HEK293T (cell line): ENCODE results near the gene NT5C2.
"Not testable (repeated sequence)": the region's sequence is repeated elsewhere in the genome, so short reads cannot be mapped to it uniquely, and the experiment has no call there.

Source experiments
- CTCF ChIA-PET: fragments of 350-600 bp; formaldehyde crosslinking; extraction: SDS; loops from one replicate; lab custom pipeline; 2021; ENCODE audit warnings: antibody characterized with exemption, inconsistent platforms; lab: Yijun Ruan, JAX
- POLR2A ChIA-PET: fragments of 350-600 bp; formaldehyde crosslinking; extraction: SDS; loops from one replicate; lab custom pipeline; 2020; ENCODE audit warnings: antibody characterized with exemption, inconsistent platforms; lab: Yijun Ruan, JAX
- DNase-seq: peaks from one replicate; pipeline ENCODE4 v3.0.0; 2012; ENCODE audit warnings: mixed read lengths; ENCODE audit errors: extremely low spot score
- ARNT ChIP-seq: fragments of 450-650 bp; IDR thresholded peaks from 2 replicates; pipeline ENCODE4 v1.6.1; 2017; ENCODE audit warnings: mild to moderate bottlenecking
- BHLHE40 ChIP-seq: fragments of 450-650 bp; IDR thresholded peaks from 2 replicates; pipeline ENCODE4 v1.6.1; 2016; ENCODE audit warnings: mild to moderate bottlenecking, moderate library complexity, borderline replicate concordance
- CTBP1 ChIP-seq: fragments of 450-650 bp; IDR thresholded peaks from 2 replicates; pipeline ENCODE4 v1.6.1; 2016; ENCODE audit warnings: borderline replicate concordance
- ELF4 ChIP-seq: fragments of 450-650 bp; IDR thresholded peaks from 2 replicates; pipeline ENCODE4 v1.6.1; 2017; ENCODE audit warnings: antibody characterized with exemption
- FOXA1 ChIP-seq: fragments of 450-650 bp; IDR thresholded peaks from 2 replicates; pipeline ENCODE4 v1.6.1; 2016; ENCODE audit warnings: mild to moderate bottlenecking
- FOXK2 ChIP-seq: fragments of 450-650 bp; IDR thresholded peaks from 2 replicates; pipeline ENCODE4 v1.6.1; 2016; ENCODE audit warnings: mild to moderate bottlenecking
- FOXM1 ChIP-seq: fragments of 450-650 bp; IDR thresholded peaks from 2 replicates; pipeline ENCODE4 v1.6.1; 2017; ENCODE audit warnings: mild to moderate bottlenecking, borderline replicate concordance
- HDGF ChIP-seq: fragments of 450-650 bp; IDR thresholded peaks from 2 replicates; pipeline ENCODE4 v1.6.1; 2017; ENCODE audit warnings: antibody characterized with exemption, borderline replicate concordance
- L3MBTL2 ChIP-seq: fragments of 450-650 bp; conservative IDR thresholded peaks from 2 replicates; pipeline ENCODE4 v1.6.1; 2016; ENCODE audit warnings: mild to moderate bottlenecking
- LEF1 ChIP-seq: fragments of 450-650 bp; IDR thresholded peaks from 2 replicates; pipeline ENCODE4 v1.6.1; 2017; ENCODE audit warnings: mild to moderate bottlenecking, borderline replicate concordance
- NFRKB ChIP-seq: fragments of 450-650 bp; IDR thresholded peaks from 2 replicates; pipeline ENCODE4 v1.6.1; 2016; ENCODE audit warnings: mild to moderate bottlenecking, moderate library complexity
- SP1 ChIP-seq: fragments of 450-650 bp; IDR thresholded peaks from 2 replicates; pipeline ENCODE4 v1.6.1; 2017
- SUZ12 ChIP-seq: fragments of 450-650 bp; IDR thresholded peaks from 2 replicates; pipeline ENCODE4 v1.6.1; 2016; ENCODE audit warnings: mild to moderate bottlenecking
- TARDBP ChIP-seq: fragments of 450-650 bp; IDR thresholded peaks from 2 replicates; pipeline ENCODE4 v1.6.1; 2016
- ZNF384 ChIP-seq: fragments of 450-650 bp; IDR thresholded peaks from 2 replicates; pipeline ENCODE4 v1.6.1; 2016
- TF ChIP-seq, protein P1 (sequence below): fragments of 450-650 bp; IDR thresholded peaks from 2 replicates; pipeline ENCODE4 v1.6.1; 2016

NT5C2 gene

DNA sequence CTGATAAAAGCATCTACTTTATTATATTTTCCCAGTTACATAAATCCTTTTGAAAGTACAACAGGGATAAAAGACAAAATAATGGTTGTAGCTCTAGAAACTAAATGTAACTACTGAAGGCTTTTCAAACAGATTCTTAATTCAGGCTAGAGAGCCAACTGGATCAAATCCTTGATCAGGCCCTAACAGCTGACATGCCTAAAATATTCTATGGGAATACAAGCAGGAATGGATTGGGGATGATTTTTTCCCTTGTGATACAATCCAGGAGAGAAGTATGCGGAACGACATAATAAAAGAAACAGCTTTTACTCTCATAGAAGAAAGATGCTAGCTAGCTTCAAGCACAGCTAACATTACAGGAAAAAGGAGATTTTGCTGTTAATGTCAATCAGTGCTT is 49.0 kb downstream of the NT5C2 start:
- DNase-seq = no peak
- TF ChIP-seq L3MBTL2 (no peak), CTBP1 (no peak), FOXK2 (no peak), ARNT (no peak), BHLHE40 (no peak), NFRKB (no peak), ELF4 (no peak), SP1 (no peak), TARDBP (no peak), FOXM1 (no peak), LEF1 (no peak), HDGF (no peak), SUZ12 (no peak), FOXA1 (no peak), ZNF384 (no peak)
- TF ChIP-seq, protein P1, sequence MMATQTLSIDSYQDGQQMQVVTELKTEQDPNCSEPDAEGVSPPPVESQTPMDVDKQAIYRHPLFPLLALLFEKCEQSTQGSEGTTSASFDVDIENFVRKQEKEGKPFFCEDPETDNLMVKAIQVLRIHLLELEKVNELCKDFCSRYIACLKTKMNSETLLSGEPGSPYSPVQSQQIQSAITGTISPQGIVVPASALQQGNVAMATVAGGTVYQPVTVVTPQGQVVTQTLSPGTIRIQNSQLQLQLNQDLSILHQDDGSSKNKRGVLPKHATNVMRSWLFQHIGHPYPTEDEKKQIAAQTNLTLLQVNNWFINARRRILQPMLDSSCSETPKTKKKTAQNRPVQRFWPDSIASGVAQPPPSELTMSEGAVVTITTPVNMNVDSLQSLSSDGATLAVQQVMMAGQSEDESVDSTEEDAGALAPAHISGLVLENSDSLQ = no peak
- POLR2A ChIA-PET = no interaction called here
- CTCF ChIA-PET = no interaction called here

DNA sequence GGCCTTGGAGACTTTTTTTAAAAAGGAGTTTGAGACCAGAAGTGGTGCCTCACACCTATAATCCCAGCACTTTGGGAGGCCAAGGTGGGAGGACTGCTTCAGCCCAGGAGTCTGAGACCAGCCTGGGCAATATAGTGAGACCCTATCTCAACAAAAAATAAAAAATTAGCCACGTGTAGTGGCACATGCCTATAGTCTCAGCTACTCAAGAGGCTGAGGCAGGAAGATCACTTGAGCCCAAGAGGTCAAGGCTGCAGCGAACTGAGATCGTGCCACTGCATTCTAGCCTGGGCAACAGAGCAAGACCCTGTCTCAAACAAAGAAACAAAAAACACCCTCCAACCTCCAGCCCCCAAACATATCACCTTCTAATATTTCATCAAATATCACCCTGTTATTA is 49.4 kb downstream of the NT5C2 start:
- DNase-seq, CTCF ChIA-PET, POLR2A ChIA-PET: not testable (repeated sequence)

DNA sequence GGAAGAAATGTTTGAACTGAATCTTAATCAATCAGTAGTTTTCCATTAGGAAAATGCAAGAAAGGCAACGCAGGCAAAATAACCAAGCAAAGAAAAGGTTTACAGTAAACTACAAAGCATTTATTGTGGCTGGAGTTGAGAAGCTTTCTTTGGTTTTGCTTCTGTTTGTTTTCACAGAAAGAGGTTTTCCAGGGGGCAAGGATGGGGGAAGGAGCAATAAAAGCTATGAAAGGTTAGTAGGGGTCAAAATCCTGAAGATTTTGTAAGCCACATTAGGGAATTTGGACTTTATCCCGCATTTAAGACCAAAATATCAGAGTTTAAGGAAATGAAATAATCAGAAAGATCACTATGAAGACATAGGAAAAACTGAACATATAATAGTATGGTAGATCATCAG is 51.1 kb downstream of the NT5C2 start:
- no peak for TF ChIP-seq FOXM1
- no peak for TF ChIP-seq SP1
- TF ChIP-seq ZNF384 = no peak
- no peak for TF ChIP-seq ARNT
- no peak for DNase-seq
- ChIA-PET CTCF (interaction anchor here (1.1 to 1.4 kb wide), 2 partner anchors 18 to 98 kb away, joined by 3 to 6 read pairs; no protein-coding TSS in a partner anchor), POLR2A (interaction anchor here (0.6 kb wide), 1 partner anchor 566 kb away, joined by 3 read pairs; no protein-coding TSS in a partner anchor)

DNA sequence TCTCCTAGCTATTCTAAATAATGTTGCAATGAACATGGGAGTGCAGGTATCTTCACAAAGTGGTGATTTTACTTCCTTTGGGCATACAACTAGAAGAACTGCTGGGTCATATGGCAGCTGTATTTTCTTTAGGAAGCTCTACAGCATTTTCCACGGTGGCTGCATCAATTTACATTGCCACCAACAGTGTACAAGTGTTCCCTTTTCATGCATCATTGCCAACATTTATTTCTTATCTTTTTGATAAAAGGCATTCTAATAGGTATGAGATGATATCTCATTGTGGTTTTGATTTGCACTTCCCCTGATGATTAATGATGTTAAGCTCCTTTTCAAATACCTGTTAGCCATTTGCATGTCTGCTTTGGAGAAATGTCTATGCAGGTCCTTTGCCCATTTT is 52.6 kb downstream of the NT5C2 start:
- no peak for TF ChIP-seq FOXM1
- TF ChIP-seq, protein P1 = 0 out of 2 replicates have a peak, but pooled peaks have one; percentile 3
- no peak for DNase-seq
- CTCF ChIA-PET = interaction anchor here (0.6 kb wide), 1 partner anchor 375 kb away, joined by 3 read pairs; no protein-coding TSS in a partner anchor
- POLR2A ChIA-PET = no interaction called here

DNA sequence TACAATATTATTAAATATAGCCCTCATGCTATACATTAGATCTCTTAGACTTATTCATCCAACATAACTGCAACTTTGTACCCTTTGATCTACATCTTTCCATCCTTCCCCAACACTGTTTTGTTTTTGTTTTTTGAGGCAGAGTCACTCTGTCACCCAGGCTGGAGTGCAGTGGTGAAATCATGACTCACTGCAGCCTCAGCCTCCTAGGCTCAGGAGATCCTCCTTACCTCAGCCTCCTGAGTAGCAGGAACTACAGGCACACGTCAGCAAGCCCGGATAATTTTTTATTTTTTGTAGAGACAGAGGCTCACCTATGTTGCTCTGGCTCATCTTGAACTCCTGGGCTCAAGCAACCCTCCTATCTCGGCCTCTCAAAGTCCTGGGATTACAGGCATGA is 53.3 kb downstream of the NT5C2 start:
- ChIA-PET POLR2A (no interaction called here), CTCF (no interaction called here)
- no peak for DNase-seq
- TF ChIP-seq FOXM1 = no peak
- TF ChIP-seq ARNT = no peak
- TF ChIP-seq SUZ12 = no peak
- no peak for TF ChIP-seq NFRKB
- no peak for TF ChIP-seq HDGF
- no peak for TF ChIP-seq LEF1
- TF ChIP-seq SP1 = no peak
- TF ChIP-seq CTBP1 = no peak
- TF ChIP-seq, protein P1 = no peak
- TF ChIP-seq BHLHE40 = no peak
- no peak for TF ChIP-seq FOXK2
- TF ChIP-seq TARDBP = no peak
- TF ChIP-seq ELF4 = no peak
- no peak for TF ChIP-seq ZNF384
- TF ChIP-seq FOXA1 = no peak
- TF ChIP-seq L3MBTL2 = no peak

DNA sequence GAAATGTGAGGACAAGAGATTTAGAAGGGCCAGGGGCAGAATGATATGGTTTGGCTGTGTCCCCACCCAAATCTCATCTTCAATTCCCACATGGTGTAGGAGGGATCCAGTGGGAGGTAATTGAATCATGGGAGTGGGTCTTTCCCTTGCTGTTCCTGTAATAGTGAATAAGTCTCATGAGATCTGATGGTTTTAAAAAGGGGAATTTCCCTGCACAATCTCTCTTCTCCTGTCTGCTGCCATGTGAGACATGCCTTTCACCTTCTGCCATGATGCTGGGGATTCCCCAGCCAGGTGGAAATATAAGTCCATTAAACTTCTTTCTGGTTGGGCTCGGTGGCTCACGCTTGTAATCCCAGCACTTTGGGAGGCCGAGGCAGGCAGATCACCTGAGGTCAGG is 57.9 kb downstream of the NT5C2 start:
- CTCF ChIA-PET, POLR2A ChIA-PET, DNase-seq: not testable (repeated sequence)

DNA sequence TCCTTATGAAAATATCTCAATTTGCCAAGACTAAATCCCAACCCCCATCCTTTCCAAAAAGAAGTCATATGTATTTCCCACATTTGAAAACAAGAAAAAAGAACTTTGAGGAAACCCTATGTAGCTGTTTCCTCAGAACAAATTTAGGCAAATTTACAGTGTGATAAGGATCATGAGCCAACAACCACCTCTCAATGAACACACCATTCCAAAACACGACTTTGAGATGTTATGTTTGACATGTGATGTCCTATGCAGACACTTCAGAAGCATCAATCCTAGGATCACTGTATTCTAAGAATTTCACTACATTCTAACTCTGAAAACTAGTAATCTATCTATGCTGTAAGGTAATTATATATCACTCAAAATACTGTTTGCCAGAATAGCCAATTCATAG is 62.2 kb downstream of the NT5C2 start:
- TF ChIP-seq TARDBP = no peak
- no peak for TF ChIP-seq NFRKB
- TF ChIP-seq FOXA1 = no peak
- TF ChIP-seq L3MBTL2 = no peak
- no peak for TF ChIP-seq FOXK2
- TF ChIP-seq SUZ12 = no peak
- no peak for TF ChIP-seq ARNT
- no peak for TF ChIP-seq CTBP1
- no peak for TF ChIP-seq LEF1
- no peak for TF ChIP-seq HDGF
- TF ChIP-seq FOXM1 = no peak
- no peak for TF ChIP-seq BHLHE40
- TF ChIP-seq, protein P1 = no peak
- POLR2A ChIA-PET = no interaction called here
- DNase-seq = no peak
- CTCF ChIA-PET = no interaction called here

DNA sequence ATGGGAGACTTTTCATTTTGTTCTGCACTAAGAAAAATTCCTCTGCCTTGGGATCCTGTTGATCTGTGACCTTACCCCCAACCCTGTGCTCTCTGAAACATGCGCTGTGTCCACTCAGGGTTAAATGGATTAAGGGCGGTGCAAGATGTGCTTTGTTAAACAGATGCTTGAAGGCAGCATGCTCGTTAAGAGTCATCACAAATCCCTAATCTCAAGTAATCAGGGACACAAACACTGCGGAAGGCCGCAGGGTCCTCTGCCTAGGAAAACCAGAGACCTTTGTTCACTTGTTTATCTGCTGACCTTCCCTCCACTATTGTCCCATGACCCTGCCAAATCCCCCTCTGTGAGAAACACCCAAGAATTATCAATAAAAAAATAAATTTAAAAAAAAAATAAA is 62.9 kb downstream of the NT5C2 start:
- CTCF ChIA-PET, POLR2A ChIA-PET, DNase-seq: not testable (repeated sequence)
